Stimulated activated memory B cell treated with anti-CD40 and anti-IgM and Interleukin-4, amounts not matched to agents 10 μg/mL and 1 μg/mL and 100 μg/mL, for 72 hours (primary cell): Measurements from ENCODE around the gene MAP3K20.
"Not testable (repeated sequence)": the region's sequence is repeated elsewhere in the genome, so short reads cannot be mapped to it uniquely, and the experiment has no call there.

Experiments used
- ATAC-seq: fragments of 150-1000 bp; cut with Tn5 transposase; 2 replicates; pipeline ENCODE4 v1.10.0; 2021
- H3K27ac Mint-ChIP-seq: one replicate; pipeline ENCODE4 v1.8.0; 2022; ENCODE audit warnings: mild to moderate bottlenecking, mixed read lengths
- H3K27me3 Mint-ChIP-seq: one replicate; pipeline ENCODE4 v1.8.0; 2022; ENCODE audit warnings: mixed read lengths
- H3K36me3 Mint-ChIP-seq: one replicate; pipeline ENCODE4 v1.8.0; 2022; ENCODE audit warnings: mixed read lengths
- H3K4me1 Mint-ChIP-seq: one replicate; pipeline ENCODE4 v1.8.0; 2022; ENCODE audit warnings: mixed read lengths
- H3K4me3 Mint-ChIP-seq: one replicate; pipeline ENCODE4 v1.8.0; 2022; ENCODE audit warnings: mild to moderate bottlenecking, moderate library complexity, mixed read lengths
- H3K9me3 Mint-ChIP-seq: one replicate; pipeline ENCODE4 v1.8.0; 2022; ENCODE audit warnings: mixed read lengths

MAP3K20 gene

DNA sequence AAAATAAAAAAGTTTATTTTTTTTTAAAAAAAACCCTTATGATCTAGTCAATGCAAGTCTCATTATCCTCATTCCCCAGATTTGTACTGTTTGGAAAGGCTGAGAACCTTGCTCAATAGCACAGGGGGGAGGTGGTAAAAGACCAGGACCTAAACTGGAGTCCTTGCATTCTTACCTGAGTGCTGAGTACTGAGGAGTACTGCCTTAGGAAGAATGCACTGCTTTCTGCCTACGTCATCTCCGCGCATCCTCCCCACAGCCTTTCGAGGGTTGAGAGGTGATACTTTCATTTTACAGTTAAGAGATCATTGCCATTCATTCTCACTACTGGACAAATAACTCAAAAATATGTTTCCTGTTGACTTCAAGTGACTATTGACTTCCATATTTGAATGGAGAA is 73.8 kb downstream of the MAP3K20 start:
- Mint-ChIP-seq H3K36me3 (peaks cover 4% of the 10 kb centered on the region), H3K4me3 (no peak overlapping the region), H3K9me3 (no peaks in the 10 kb centered on the region), H3K27ac (no peak overlapping the region), H3K4me1 (peaks cover 11% of the 10 kb centered on the region), H3K27me3 (no peaks in the 10 kb centered on the region)
- no peak for ATAC-seq

DNA sequence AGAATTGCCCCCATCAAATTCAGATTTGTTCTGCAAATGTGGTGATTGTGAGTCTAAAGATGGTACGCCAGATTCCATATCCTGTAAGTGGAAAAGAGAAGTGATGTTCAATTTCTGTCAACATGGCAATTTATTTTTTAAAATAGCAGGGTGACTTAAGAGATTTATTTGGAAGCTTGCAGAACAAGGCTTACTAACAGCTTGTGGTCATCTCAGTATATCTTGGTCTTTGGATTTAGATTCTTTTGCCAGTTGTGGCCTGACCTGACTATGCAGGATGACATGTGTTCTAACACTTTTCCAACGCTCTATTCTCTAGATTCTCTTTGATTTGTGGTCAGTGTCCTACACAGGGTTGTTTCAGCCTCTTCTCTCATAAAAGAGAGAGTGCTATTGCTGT is 74.4 kb downstream of the MAP3K20 start:
- Mint-ChIP-seq H3K4me3 (no peak overlapping the region), H3K9me3 (no peaks in the 10 kb centered on the region), H3K27ac (no peak overlapping the region), H3K27me3 (no peaks in the 10 kb centered on the region), H3K4me1 (peaks cover 11% of the 10 kb centered on the region), H3K36me3 (peaks cover 10% of the 10 kb centered on the region)
- ATAC-seq = no peak

- peaks cover 18% of the 10 kb centered on the region for H3K36me3 Mint-ChIP-seq
Measured at GRCh38 chr2:173150963-173151362, 75.3 kb downstream of the MAP3K20 start.

GRCh38 chr2:173151671-173152401 is 76.2 kb downstream of the MAP3K20 start:
- H3K27me3 Mint-ChIP-seq = no peaks in the 10 kb centered on the region
- ATAC-seq = no peak
- H3K4me3 Mint-ChIP-seq = no peak overlapping the region
- no peak overlapping the region for H3K27ac Mint-ChIP-seq
- H3K9me3 Mint-ChIP-seq = no peaks in the 10 kb centered on the region
- peaks cover 6% of the 10 kb centered on the region for H3K4me1 Mint-ChIP-seq
- peaks cover 19% of the 10 kb centered on the region for H3K36me3 Mint-ChIP-seq

More at GRCh38 chr2:173150963-173151362, 75.3 kb downstream of the MAP3K20 start:
- H3K27ac Mint-ChIP-seq = no peak overlapping the region
- H3K27me3 Mint-ChIP-seq = no peaks in the 10 kb centered on the region
- no peaks in the 10 kb centered on the region for H3K9me3 Mint-ChIP-seq
- peaks cover 11% of the 10 kb centered on the region for H3K4me1 Mint-ChIP-seq
- ATAC-seq = no peak
- H3K4me3 Mint-ChIP-seq = no peak overlapping the region

DNA sequence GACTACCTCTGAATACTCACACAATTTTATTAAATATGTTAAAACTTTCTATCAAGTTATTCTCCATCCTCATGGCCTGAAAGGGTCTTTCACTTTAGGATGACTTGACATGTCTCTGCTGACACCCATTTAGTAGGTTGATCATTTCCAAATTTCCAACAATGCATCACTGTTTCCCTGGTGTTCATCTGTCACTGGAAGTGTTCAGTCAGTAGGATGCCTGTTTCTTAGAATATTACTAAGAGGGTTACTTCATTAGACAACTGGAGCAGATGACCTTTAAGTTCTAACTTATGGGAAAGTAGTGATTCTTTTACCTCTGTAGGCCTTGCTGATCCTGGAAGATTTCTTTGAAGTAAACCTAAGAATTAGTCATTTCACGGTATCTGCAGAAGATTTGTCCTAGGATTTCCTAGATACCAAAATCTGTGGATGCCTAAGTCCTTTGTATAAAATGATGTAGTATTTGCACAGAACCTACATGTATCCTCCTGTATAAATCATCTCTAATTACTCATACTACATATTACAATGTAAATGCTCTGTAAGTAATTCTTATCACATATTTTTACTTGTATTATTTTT is 77.7 kb downstream of the MAP3K20 start:
- ATAC-seq = no peak
- Mint-ChIP-seq H3K36me3 (peaks cover 19% of the 10 kb centered on the region), H3K9me3 (no peaks in the 10 kb centered on the region), H3K4me3 (no peak overlapping the region), H3K27ac (no peak overlapping the region), H3K4me1 (peaks cover 6% of the 10 kb centered on the region), H3K27me3 (no peaks in the 10 kb centered on the region)

DNA sequence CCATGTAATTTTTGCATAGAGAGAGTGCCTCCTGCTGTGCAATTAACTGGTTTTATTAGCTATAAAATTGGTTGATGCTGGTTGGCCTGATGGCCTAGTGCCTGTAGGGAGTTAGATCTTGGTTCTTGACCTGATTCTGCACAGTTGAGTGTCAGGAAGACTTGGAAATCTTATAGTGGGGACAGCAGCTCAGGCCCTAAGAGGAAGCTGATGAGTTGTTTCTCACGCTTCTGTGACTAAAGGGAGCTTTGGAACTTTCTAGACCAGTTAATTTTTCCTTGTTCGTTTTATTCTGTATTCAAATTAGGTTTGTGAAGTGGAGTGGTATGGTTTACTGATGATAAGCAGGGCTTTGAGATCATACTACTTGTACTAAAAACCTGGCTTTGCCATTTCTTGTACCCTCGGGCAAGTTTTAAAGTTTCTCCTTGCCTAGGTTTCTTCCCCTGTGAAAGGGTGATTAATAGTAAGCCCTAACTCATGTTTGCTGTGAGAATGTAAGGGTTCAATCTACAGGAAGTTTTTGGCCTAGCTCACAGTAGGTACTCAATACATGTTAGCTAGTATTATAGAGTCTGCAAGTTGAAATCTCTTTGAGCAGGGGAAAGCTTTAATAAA is 82.1 kb downstream of the MAP3K20 start:
- ATAC-seq = no peak
- H3K4me3 Mint-ChIP-seq = no peak overlapping the region
- H3K9me3 Mint-ChIP-seq = no peaks in the 10 kb centered on the region
- H3K36me3 Mint-ChIP-seq = peaks cover 30% of the 10 kb centered on the region
- no peaks in the 10 kb centered on the region for H3K4me1 Mint-ChIP-seq
- no peak overlapping the region for H3K27ac Mint-ChIP-seq
- H3K27me3 Mint-ChIP-seq = no peaks in the 10 kb centered on the region

DNA sequence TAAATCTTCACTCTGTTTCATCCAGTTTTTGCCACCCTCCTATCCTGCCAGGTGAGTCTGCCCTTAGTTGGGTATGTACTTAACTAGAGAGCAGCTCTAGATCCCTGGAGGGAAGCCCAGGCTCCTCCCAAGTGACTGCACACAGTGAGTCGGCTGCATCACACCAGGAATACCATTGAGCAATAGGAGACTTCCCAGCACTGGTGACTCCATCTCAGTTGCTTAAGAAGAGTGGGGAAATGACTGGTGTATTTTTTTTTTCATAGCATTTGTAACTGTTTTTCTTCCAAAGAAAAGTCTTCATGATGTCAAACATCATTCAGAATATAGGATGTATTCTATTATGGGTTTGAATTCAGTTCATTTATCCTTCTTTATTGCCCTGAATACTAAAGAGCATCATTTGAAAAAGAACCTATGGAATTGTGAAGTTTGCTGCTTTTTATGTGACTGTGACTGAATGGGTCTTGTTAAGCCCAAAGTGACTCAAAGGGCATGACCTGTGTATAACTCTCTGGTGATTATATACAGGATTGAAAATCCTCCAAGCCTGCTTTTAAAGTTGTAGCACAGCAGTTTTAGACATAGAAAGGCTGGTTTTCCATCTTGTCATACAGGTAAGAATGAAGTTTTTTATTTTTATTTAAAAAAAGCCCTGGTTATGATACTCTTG is 84.3 kb downstream of the MAP3K20 start:
- no peak for ATAC-seq
- Mint-ChIP-seq H3K27ac (no peak overlapping the region), H3K4me3 (no peak overlapping the region), H3K9me3 (no peaks in the 10 kb centered on the region), H3K4me1 (no peaks in the 10 kb centered on the region), H3K27me3 (no peaks in the 10 kb centered on the region), H3K36me3 (peaks cover 26% of the 10 kb centered on the region)

GRCh38 chr2:173160618-173161017 is 85.0 kb downstream of the MAP3K20 start:
- no peak overlapping the region for H3K27ac Mint-ChIP-seq
- H3K9me3 Mint-ChIP-seq = no peaks in the 10 kb centered on the region

GRCh38 chr2:173161040-173161439 is 85.4 kb downstream of the MAP3K20 start:
- Mint-ChIP-seq H3K27ac (no peak overlapping the region), H3K9me3 (no peaks in the 10 kb centered on the region), H3K36me3 (peaks cover 15% of the 10 kb centered on the region), H3K27me3 (no peaks in the 10 kb centered on the region), H3K4me1 (no peaks in the 10 kb centered on the region), H3K4me3 (no peak overlapping the region)
- no peak for ATAC-seq

More at GRCh38 chr2:173160618-173161017, 85.0 kb downstream of the MAP3K20 start:
- peaks cover 19% of the 10 kb centered on the region for H3K36me3 Mint-ChIP-seq
- ATAC-seq = no peak
- no peak overlapping the region for H3K4me3 Mint-ChIP-seq
- no peaks in the 10 kb centered on the region for H3K27me3 Mint-ChIP-seq
- no peaks in the 10 kb centered on the region for H3K4me1 Mint-ChIP-seq

DNA sequence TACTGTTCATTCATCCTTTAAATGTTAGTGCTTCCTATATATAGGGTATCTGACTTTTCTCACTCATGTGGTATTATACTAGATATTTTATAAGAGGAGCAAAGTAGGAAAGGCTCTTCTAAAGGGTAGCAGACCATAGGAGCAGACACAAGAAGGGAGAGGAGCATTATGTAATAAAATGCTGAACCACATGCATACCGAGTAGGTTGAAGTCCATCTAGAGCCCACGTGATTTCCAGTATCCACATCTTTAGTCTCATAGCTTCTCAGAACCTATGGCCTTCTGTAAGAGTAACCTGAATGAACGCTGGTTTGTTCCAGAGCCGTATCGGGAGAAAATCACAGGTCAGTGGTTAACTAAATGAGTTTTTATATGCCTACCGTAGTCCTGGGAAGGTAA is 85.9 kb downstream of the MAP3K20 start:
- Mint-ChIP-seq H3K9me3 (no peaks in the 10 kb centered on the region), H3K27ac (no peak overlapping the region), H3K4me1 (no peaks in the 10 kb centered on the region), H3K36me3 (peaks cover 12% of the 10 kb centered on the region), H3K27me3 (no peaks in the 10 kb centered on the region), H3K4me3 (no peak overlapping the region)
- ATAC-seq = no peak

GRCh38 chr2:173163357-173163756 is 87.7 kb downstream of the MAP3K20 start:
- not testable (repeated sequence) for ATAC-seq, H3K4me3 Mint-ChIP-seq, H3K27ac Mint-ChIP-seq, H3K4me1 Mint-ChIP-seq, H3K27me3 Mint-ChIP-seq, H3K9me3 Mint-ChIP-seq
- peaks cover 12% of the 10 kb centered on the region for H3K36me3 Mint-ChIP-seq

DNA sequence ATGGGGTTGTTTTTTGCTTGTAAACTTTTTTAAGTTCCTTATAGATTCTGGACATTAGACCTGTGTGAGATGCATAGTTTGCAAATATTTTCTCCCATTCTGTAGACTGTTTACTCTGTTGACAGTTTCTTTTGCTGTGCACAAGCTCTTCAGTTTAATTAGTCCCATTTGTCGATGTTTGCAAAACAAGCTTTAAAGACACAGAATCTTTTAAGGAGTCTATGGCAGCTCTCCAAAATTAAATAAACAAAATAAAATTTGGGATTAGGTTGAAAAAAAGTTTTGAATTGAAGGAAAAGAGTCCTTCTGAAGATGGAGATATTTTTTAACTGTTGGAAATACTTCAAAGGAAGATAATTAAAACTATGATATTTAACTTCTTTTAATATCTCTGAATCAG is 88.8 kb downstream of the MAP3K20 start:
- H3K36me3 Mint-ChIP-seq = peaks cover 8% of the 10 kb centered on the region
- ATAC-seq = no peak
- no peak overlapping the region for H3K4me3 Mint-ChIP-seq
- H3K9me3 Mint-ChIP-seq = no peaks in the 10 kb centered on the region
- no peaks in the 10 kb centered on the region for H3K4me1 Mint-ChIP-seq
- no peaks in the 10 kb centered on the region for H3K27me3 Mint-ChIP-seq
- H3K27ac Mint-ChIP-seq = no peak overlapping the region

GRCh38 chr2:173165443-173166238 is 90.0 kb downstream of the MAP3K20 start:
- no peaks in the 10 kb centered on the region for H3K27me3 Mint-ChIP-seq
- no peak overlapping the region for H3K4me3 Mint-ChIP-seq
- H3K36me3 Mint-ChIP-seq = peaks cover 7% of the 10 kb centered on the region
- no peak for ATAC-seq
- no peaks in the 10 kb centered on the region for H3K4me1 Mint-ChIP-seq
- no peaks in the 10 kb centered on the region for H3K9me3 Mint-ChIP-seq
- H3K27ac Mint-ChIP-seq = no peak overlapping the region

GRCh38 chr2:173171321-173171720 is 95.7 kb downstream of the MAP3K20 start:
- Mint-ChIP-seq H3K4me3 (no peak overlapping the region), H3K36me3 (peaks cover 20% of the 10 kb centered on the region), H3K27me3 (no peaks in the 10 kb centered on the region), H3K9me3 (no peaks in the 10 kb centered on the region), H3K4me1 (no peaks in the 10 kb centered on the region), H3K27ac (no peak overlapping the region)
- ATAC-seq = no peak
